Panc1 (cell line): ENCODE data around the gene FRY. TPM values are rescaled to one million over a fixed set of nuclear protein-coding genes. Genes with fewer than 3 reads are reported as not detected.

Experiments used
- ATAC-seq: fragments of 200-7000 bp; cut with Tn5 transposase; 2 replicates; pipeline ENCODE4 v1.9.1; 2020; ENCODE audit warnings: mild to moderate bottlenecking, moderate library complexity
- BruUV-seq: library from RNA; stranded (reverse); fragments of 400-500 nt; replicated peaks from 2 replicates; lab custom pipeline; 2021; lab: Mats Ljungman, UMichigan
- CTCF ChIA-PET: fragments of 300-600 bp; sonication (Branson Sonifier 250); formaldehyde crosslinking; loops from one replicate; lab custom pipeline; 2022; ENCODE audit warnings: antibody characterized with exemption; lab: Charles Lee
- POLR2A ChIA-PET: fragments of 300-600 bp; sonication (Branson Sonifier 250); formaldehyde crosslinking; loops from one replicate; lab custom pipeline; 2022; ENCODE audit warnings: antibody characterized with exemption; lab: Charles Lee
- DNase-seq: peaks from one replicate; pipeline ENCODE4 v3.0.0-alpha.2; 2010; ENCODE audit warnings: low read depth, low spot score
- H3K27ac ChIP-seq: 2 replicates; pipeline ENCODE4 v1.5.1; 2011; ENCODE audit warnings: mild to moderate bottlenecking, low read length, inconsistent platforms
- H3K27me3 ChIP-seq: fragments of 200-500 bp; sonication (Bioruptor generic); 2 replicates; pipeline ENCODE4 v1.6.0; 2014; ENCODE audit warnings: low read length, inconsistent platforms; ENCODE audit not compliant: control insufficient read depth, insufficient read depth
- H3K36me3 ChIP-seq: fragments of 200-500 bp; sonication (Bioruptor generic); 2 replicates; pipeline ENCODE4 v1.5.1; 2014; ENCODE audit warnings: inconsistent platforms, mild to moderate bottlenecking, low read length, moderate library complexity; ENCODE audit not compliant: control insufficient read depth, insufficient read depth
- H3K4me1 ChIP-seq: 2 replicates; pipeline ENCODE4 v1.5.1; 2011; ENCODE audit warnings: inconsistent platforms, mild to moderate bottlenecking, low read length, moderate library complexity; ENCODE audit not compliant: control insufficient read depth, insufficient read depth
- H3K4me3 ChIP-seq, 2 experiments: 2 replicates each; pipeline ENCODE4 v1.5.1; 2011 to 2012; ENCODE audit warnings: low read depth in 2 of 2, low read length in 2 of 2, mild to moderate bottlenecking in 2 of 2, inconsistent platforms in 1 of 2, moderate library complexity in 1 of 2
- H3K9me3 ChIP-seq: fragments of 200-500 bp; sonication (Bioruptor generic); 2 replicates; pipeline ENCODE4 v1.5.1; 2014; ENCODE audit warnings: low read depth, mild to moderate bottlenecking, inconsistent platforms, low read length, moderate library complexity; ENCODE audit not compliant: control insufficient read depth, insufficient read depth
- POLR2AphosphoS5 ChIP-seq: IDR thresholded peaks from 2 replicates; pipeline ENCODE4 v1.6.1; 2012; ENCODE audit warnings: mild to moderate bottlenecking, low read depth, low read length, moderate library complexity
- SIN3A ChIP-seq: IDR thresholded peaks from 2 replicates; pipeline ENCODE4 v1.6.1; 2012; ENCODE audit warnings: low read depth, mild to moderate bottlenecking, low read length, moderate library complexity, borderline replicate concordance; ENCODE audit not compliant: insufficient read depth
- TCF7L2 ChIP-seq: IDR thresholded peaks from 2 replicates; pipeline ENCODE4 v1.6.1; 2011; ENCODE audit warnings: mild to moderate bottlenecking, low read depth, low read length, inconsistent platforms
- in situ Hi-C: cut with HindIII; loops from 2 replicates; pipeline ENCODE4 v1.10.0; 2016; ENCODE audit warnings: low sequenced_read_pairs, low pct_unique_long_range_greater_than_20kb
- intact Hi-C: fragments of 100-400 bp; cut with micrococcal nuclease; formaldehyde crosslinking; loops from one replicate; pipeline ENCODE4 v1.10.0; 2022; ENCODE audit not compliant: unreplicated experiment
- total RNA-seq: library from RNA; stranded (reverse); gene quantifications from one replicate; pipeline ENCODE4 v1.2.1, GENCODE V29; 2021; ENCODE audit not compliant: unreplicated experiment
- TF ChIP-seq, protein P1 (sequence below): fragments of 450-650 bp; IDR thresholded peaks from 2 replicates; pipeline ENCODE4 v1.5.1; 2017; ENCODE audit warnings: mild to moderate bottlenecking
- TF ChIP-seq, protein P2 (sequence below), 2 experiments: IDR thresholded peaks; 2 replicates each; pipeline ENCODE4 v1.6.1; 2011 to 2012; ENCODE audit warnings: low read depth in 2 of 2, control low read depth in 1 of 2, low read length in 1 of 2, mild to moderate bottlenecking in 1 of 2, moderate library complexity in 1 of 2; ENCODE audit not compliant: insufficient read depth in 1 of 2

Gene FRY
- total RNA-seq, 1 experiment from 2014 or later, result 0.18 TPM

- no peaks in the 10 kb centered on the region for H3K4me1 ChIP-seq
- CTCF ChIA-PET, result interaction anchor here (0.6 kb wide), 1 partner anchor 138 kb away, joined by 7 read pairs; no protein-coding TSS in a partner anchor
- no peaks in the 10 kb centered on the region for H3K9me3 ChIP-seq
- H3K27ac ChIP-seq, result no peak overlapping the region
- H3K36me3 ChIP-seq, result no peaks in the 10 kb centered on the region
- ATAC-seq, result no peak
- TF ChIP-seq POLR2AphosphoS5, result no peak
- TF ChIP-seq, protein P1, sequence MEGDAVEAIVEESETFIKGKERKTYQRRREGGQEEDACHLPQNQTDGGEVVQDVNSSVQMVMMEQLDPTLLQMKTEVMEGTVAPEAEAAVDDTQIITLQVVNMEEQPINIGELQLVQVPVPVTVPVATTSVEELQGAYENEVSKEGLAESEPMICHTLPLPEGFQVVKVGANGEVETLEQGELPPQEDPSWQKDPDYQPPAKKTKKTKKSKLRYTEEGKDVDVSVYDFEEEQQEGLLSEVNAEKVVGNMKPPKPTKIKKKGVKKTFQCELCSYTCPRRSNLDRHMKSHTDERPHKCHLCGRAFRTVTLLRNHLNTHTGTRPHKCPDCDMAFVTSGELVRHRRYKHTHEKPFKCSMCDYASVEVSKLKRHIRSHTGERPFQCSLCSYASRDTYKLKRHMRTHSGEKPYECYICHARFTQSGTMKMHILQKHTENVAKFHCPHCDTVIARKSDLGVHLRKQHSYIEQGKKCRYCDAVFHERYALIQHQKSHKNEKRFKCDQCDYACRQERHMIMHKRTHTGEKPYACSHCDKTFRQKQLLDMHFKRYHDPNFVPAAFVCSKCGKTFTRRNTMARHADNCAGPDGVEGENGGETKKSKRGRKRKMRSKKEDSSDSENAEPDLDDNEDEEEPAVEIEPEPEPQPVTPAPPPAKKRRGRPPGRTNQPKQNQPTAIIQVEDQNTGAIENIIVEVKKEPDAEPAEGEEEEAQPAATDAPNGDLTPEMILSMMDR, result no peak
- no peak for TF ChIP-seq TCF7L2
- TF ChIP-seq SIN3A, result no peak
- TF ChIP-seq, protein P2, sequence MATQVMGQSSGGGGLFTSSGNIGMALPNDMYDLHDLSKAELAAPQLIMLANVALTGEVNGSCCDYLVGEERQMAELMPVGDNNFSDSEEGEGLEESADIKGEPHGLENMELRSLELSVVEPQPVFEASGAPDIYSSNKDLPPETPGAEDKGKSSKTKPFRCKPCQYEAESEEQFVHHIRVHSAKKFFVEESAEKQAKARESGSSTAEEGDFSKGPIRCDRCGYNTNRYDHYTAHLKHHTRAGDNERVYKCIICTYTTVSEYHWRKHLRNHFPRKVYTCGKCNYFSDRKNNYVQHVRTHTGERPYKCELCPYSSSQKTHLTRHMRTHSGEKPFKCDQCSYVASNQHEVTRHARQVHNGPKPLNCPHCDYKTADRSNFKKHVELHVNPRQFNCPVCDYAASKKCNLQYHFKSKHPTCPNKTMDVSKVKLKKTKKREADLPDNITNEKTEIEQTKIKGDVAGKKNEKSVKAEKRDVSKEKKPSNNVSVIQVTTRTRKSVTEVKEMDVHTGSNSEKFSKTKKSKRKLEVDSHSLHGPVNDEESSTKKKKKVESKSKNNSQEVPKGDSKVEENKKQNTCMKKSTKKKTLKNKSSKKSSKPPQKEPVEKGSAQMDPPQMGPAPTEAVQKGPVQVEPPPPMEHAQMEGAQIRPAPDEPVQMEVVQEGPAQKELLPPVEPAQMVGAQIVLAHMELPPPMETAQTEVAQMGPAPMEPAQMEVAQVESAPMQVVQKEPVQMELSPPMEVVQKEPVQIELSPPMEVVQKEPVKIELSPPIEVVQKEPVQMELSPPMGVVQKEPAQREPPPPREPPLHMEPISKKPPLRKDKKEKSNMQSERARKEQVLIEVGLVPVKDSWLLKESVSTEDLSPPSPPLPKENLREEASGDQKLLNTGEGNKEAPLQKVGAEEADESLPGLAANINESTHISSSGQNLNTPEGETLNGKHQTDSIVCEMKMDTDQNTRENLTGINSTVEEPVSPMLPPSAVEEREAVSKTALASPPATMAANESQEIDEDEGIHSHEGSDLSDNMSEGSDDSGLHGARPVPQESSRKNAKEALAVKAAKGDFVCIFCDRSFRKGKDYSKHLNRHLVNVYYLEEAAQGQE (IDR thresholded peaks at IDR 0.05; ENCODE audit: insufficient read depth in 1 of 2, low read depth in 2 of 2, low read length in 1 of 2), result no peak
- POLR2A ChIA-PET, result no interaction called here
- in situ Hi-C loops, result no loop called here
- DNase-seq, result no peak
- H3K4me3 ChIP-seq, result no peak overlapping the region
- no peaks in the 10 kb centered on the region for H3K27me3 ChIP-seq
- intact Hi-C loops, result no loop called here
- BruUV-seq, result no TSS peak
These were observed 5.9 kb downstream of the FRY start for GRCh38 chr13:32037471-32037870.

GRCh38 chr13:32038343-32038742 lies 6.8 kb downstream of the FRY start:
- ChIA-PET POLR2A (no interaction called here), CTCF (no interaction called here)
- intact Hi-C loops (no loop called here), in situ Hi-C loops (no loop called here)
- Histone ChIP-seq H3K9me3 (no peaks in the 10 kb centered on the region), H3K27ac (no peak overlapping the region), H3K27me3 (no peaks in the 10 kb centered on the region), H3K36me3 (no peaks in the 10 kb centered on the region), H3K4me1 (no peaks in the 10 kb centered on the region), H3K4me3 (no peak overlapping the region)
- TF ChIP-seq SIN3A (no peak), TCF7L2 (no peak), POLR2AphosphoS5 (no peak)
- TF ChIP-seq, protein P1, result no peak
- TF ChIP-seq, protein P2 (IDR thresholded peaks at IDR 0.05; ENCODE audit: insufficient read depth in 1 of 2, low read depth in 2 of 2, low read length in 1 of 2), result no peak
- ATAC-seq, result no peak
- no peak for DNase-seq
- no TSS peak for BruUV-seq
